Measurements from ENCODE around the gene TRIM74.
"Not testable (repeated sequence)": the region's sequence is repeated elsewhere in the genome, so short reads cannot be mapped to it uniquely, and the experiment has no call there.

Gene TRIM74

DNA sequence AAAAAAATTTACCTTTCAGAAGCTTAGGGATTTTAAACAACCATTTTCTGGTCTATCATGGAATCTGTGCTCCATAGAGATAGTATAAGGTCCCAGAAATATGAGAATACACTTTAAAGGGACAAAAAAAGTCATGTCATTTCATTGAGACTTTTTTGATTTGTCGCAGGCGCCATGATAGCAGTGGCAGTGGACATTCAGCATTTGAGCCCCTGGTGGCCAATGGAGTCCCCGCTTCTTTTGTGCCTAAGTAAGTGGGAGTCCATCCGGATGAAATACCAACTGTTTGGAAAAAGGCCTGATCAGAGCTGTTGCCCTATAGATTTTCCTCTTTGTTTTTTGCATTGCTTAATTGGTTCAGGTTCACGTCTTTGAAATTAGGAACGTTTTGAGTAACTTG, 41.0 kb downstream of the TRIM74 start:
- not testable (repeated sequence) for H3K9ac ChIP-seq

DNA sequence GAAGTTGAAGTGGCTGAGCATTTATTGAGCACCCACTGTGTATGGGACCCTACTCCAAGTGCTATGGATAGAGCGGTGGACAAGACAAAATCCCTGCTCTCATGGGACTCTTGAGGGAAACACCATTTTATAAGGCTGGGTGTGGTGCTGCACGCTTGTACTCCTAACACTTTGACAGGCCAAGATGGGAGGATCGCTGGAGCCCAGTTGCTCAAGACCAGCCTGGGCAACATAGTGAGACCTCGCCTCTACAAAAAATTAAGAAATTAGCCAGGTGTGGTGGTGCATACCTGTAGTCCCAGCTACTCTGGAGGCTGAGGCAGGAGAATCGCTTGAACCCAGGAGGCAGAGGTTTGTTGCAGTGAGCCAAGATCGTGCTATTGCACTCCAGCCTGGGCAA, 41.5 kb downstream of the TRIM74 start:
- not testable (repeated sequence) for H3K27ac ChIP-seq; H2AFZ ChIP-seq; H3K36me3 ChIP-seq (ENCODE audit: control insufficient read depth, insufficient read depth, low read length); H3K9ac ChIP-seq; H3K9me3 ChIP-seq (ENCODE audit: control insufficient read depth, low read length); H3K4me2 ChIP-seq (ENCODE audit: low read length); H3K27me3 ChIP-seq (ENCODE audit: control insufficient read depth, insufficient read depth, low read length); H3K4me1 ChIP-seq; H3K4me3 ChIP-seq (ENCODE audit: low read depth, low read length)
- H3K79me2 ChIP-seq: peaks cover 28% of the 10 kb centered on the region

More for the DNA sequence above, 41.0 kb downstream of the TRIM74 start:
- not testable (repeated sequence) for H3K4me1 ChIP-seq; H3K27me3 ChIP-seq (ENCODE audit: control insufficient read depth, insufficient read depth, low read length); H3K4me2 ChIP-seq (ENCODE audit: low read length); H2AFZ ChIP-seq; H3K27ac ChIP-seq; H3K36me3 ChIP-seq (ENCODE audit: control insufficient read depth, insufficient read depth, low read length); H3K9me3 ChIP-seq (ENCODE audit: control insufficient read depth, low read length); H3K4me3 ChIP-seq (ENCODE audit: low read depth, low read length)
- peaks cover 28% of the 10 kb centered on the region for H3K79me2 ChIP-seq

GRCh38 chr7:72925546-72926120, 43.6 kb downstream of the TRIM74 start:
- H3K4me2 ChIP-seq (ENCODE audit: low read length): peak overlapping the region; percentile 98
- peak overlapping the region; percentile 97 for H3K4me3 ChIP-seq (ENCODE audit: low read depth, low read length)
- no peaks in the 10 kb centered on the region for H3K27me3 ChIP-seq (ENCODE audit: control insufficient read depth, insufficient read depth, low read length)
- peak overlapping the region; percentile 90 for H2AFZ ChIP-seq
- H3K36me3 ChIP-seq (ENCODE audit: control insufficient read depth, insufficient read depth, low read length): no peaks in the 10 kb centered on the region
- H3K27ac ChIP-seq: no peak overlapping the region
- no peak overlapping the region for H3K9ac ChIP-seq
- H3K4me1 ChIP-seq: peaks cover 4% of the 10 kb centered on the region
- no peaks in the 10 kb centered on the region for H3K9me3 ChIP-seq (ENCODE audit: control insufficient read depth, low read length)
- no peak for TF ChIP-seq CTCF (IDR thresholded peaks at IDR 0.05)
- H3K79me2 ChIP-seq: peaks cover 35% of the 10 kb centered on the region

GRCh38 chr7:72924733-72925545, 44.3 kb downstream of the TRIM74 start, which contains the start of gene POM121:
TSS of gene POM121 (plus strand) at chr7:72925095. CDS start at chr7:72925122, 27 bp downstream.
- H3K4me2 ChIP-seq (ENCODE audit: low read length): peak within 1 kb of the TSS; percentile 98
- TF ChIP-seq CTCF (IDR thresholded peaks at IDR 0.05): no peak
- H3K9me3 ChIP-seq (ENCODE audit: control insufficient read depth, low read length): no peaks in the 10 kb centered on the region
- peaks cover 4% of the 10 kb centered on the region for H3K4me1 ChIP-seq
- peak within 1 kb of the TSS; percentile 83 for H3K9ac ChIP-seq
- H3K27ac ChIP-seq: peak within 1 kb of the TSS; percentile 81
- no peaks in the 10 kb centered on the region for H3K27me3 ChIP-seq (ENCODE audit: control insufficient read depth, insufficient read depth, low read length)
- peak within 1 kb of the TSS; percentile 97 for H3K4me3 ChIP-seq (ENCODE audit: low read depth, low read length)
- peaks cover 37% of the 10 kb centered on the region for H3K79me2 ChIP-seq
- peak within 1 kb of the TSS; percentile 90 for H2AFZ ChIP-seq
- no peaks in the 10 kb centered on the region for H3K36me3 ChIP-seq (ENCODE audit: control insufficient read depth, insufficient read depth, low read length)

- no peaks in the 10 kb centered on the region for H3K27me3 ChIP-seq (ENCODE audit: control insufficient read depth, insufficient read depth, low read length)
- no peaks in the 10 kb centered on the region for H3K36me3 ChIP-seq (ENCODE audit: control insufficient read depth, insufficient read depth, low read length)
- peak overlapping the region; percentile 81 for H3K27ac ChIP-seq
- peak overlapping the region; percentile 90 for H2AFZ ChIP-seq
- peak overlapping the region; percentile 83 for H3K9ac ChIP-seq
- H3K79me2 ChIP-seq: peaks cover 35% of the 10 kb centered on the region
- no peak for TF ChIP-seq CTCF (IDR thresholded peaks at IDR 0.05)
- no peaks in the 10 kb centered on the region for H3K9me3 ChIP-seq (ENCODE audit: control insufficient read depth, low read length)
- H3K4me3 ChIP-seq (ENCODE audit: low read depth, low read length): peak overlapping the region; percentile 97
- peaks cover 4% of the 10 kb centered on the region for H3K4me1 ChIP-seq
- H3K4me2 ChIP-seq (ENCODE audit: low read length): peak overlapping the region; percentile 98
These were observed 44.9 kb downstream of the TRIM74 start for GRCh38 chr7:72924386-72924732.

Data from parathyroid adenoma (tissue), 2 donors.